ENCODE measurements around the gene LDHD. TPM values are rescaled to one million over a fixed set of nuclear protein-coding genes. Genes with fewer than 3 reads are reported as not detected.

Gene LDHD
- polyA plus RNA-seq, 1 donor (not counting 4 experiments of a cell fraction or from before 2014, with no cell fraction given) = 0.34 TPM

GRCh38 chr16:75114946-75115825, 1.4 kb downstream of the LDHD start:
- no peaks in the 10 kb centered on the region for H3K9me1 ChIP-seq (ENCODE audit: control insufficient read depth, extremely low read depth, insufficient read depth, low read length)
- no peak overlapping the region for H2AFZ ChIP-seq (ENCODE audit: control insufficient read depth, low read length)
- DNase-seq (ENCODE audit: low read depth, low spot score) (no peak), FAIRE-seq (no peak)
- H3K79me2 ChIP-seq (ENCODE audit: control insufficient read depth, insufficient read depth, low read length) = no peaks in the 10 kb centered on the region
- H3K4me1 ChIP-seq (ENCODE audit: control insufficient read depth, extremely low read depth, insufficient read depth, low read length) = peaks cover 11% of the 10 kb centered on the region
- dilution Hi-C loops (cut with MboI; ENCODE audit: extremely low pct_ligation_motif_present, low sequenced_read_pairs) = no loop called here
- no peak overlapping the region for H3K9ac ChIP-seq (ENCODE audit: control insufficient read depth, extremely low read depth, insufficient read depth, low read length)
- no peaks in the 10 kb centered on the region for H3K9me3 ChIP-seq (ENCODE audit: control insufficient read depth, low read depth, low read length)
- no peaks in the 10 kb centered on the region for H3K27me3 ChIP-seq (ENCODE audit: control insufficient read depth, extremely low read depth, insufficient read depth, low read length)
- H3K36me3 ChIP-seq (ENCODE audit: control insufficient read depth in 2 of 2, extremely low read depth in 1 of 2, insufficient read depth in 2 of 2, low read length in 2 of 2) = no peaks in the 10 kb centered on the region
- no peaks in the 10 kb centered on the region for H4K20me1 ChIP-seq (ENCODE audit: control insufficient read depth, extremely low read depth, insufficient read depth, low read length)
- no peak overlapping the region for H3K27ac ChIP-seq (ENCODE audit: control insufficient read depth, insufficient read depth, low read length)
- H3K4me3 ChIP-seq (ENCODE audit: control insufficient read depth in 2 of 3, extremely low read depth in 1 of 3, insufficient read depth in 2 of 3, low read depth in 1 of 3, low read length in 3 of 3) = no peak overlapping the region
- no peak overlapping the region for H3K4me2 ChIP-seq (ENCODE audit: control insufficient read depth, extremely low read depth, insufficient read depth, low read depth, low read length)
- TF ChIP-seq EZH2 (IDR thresholded peaks at IDR 0.05; ENCODE audit: low read length) = no peak
- no peak for TF ChIP-seq CTCF (optimal IDR thresholded peaks at IDR 0.05 in 1 of 3, IDR thresholded peaks at IDR 0.05 in 1 of 3, conservative IDR thresholded peaks at IDR 0.05 in 1 of 3; ENCODE audit: extremely low read depth in 1 of 3, insufficient read depth in 2 of 3, low read length in 3 of 3)

- Histone ChIP-seq H3K79me2 (ENCODE audit: control insufficient read depth, insufficient read depth, low read length) (no peaks in the 10 kb centered on the region), H3K9me3 (ENCODE audit: control insufficient read depth, low read depth, low read length) (no peaks in the 10 kb centered on the region), H3K36me3 (ENCODE audit: control insufficient read depth in 2 of 2, extremely low read depth in 1 of 2, insufficient read depth in 2 of 2, low read length in 2 of 2) (no peaks in the 10 kb centered on the region), H3K27ac (ENCODE audit: control insufficient read depth, insufficient read depth, low read length) (no peak overlapping the region), H3K4me1 (ENCODE audit: control insufficient read depth, extremely low read depth, insufficient read depth, low read length) (peaks cover 20% of the 10 kb centered on the region), H3K4me3 (ENCODE audit: control insufficient read depth in 2 of 3, extremely low read depth in 1 of 3, insufficient read depth in 2 of 3, low read depth in 1 of 3, low read length in 3 of 3) (no peak overlapping the region), H3K4me2 (ENCODE audit: control insufficient read depth, extremely low read depth, insufficient read depth, low read depth, low read length) (no peak overlapping the region), H3K9me1 (ENCODE audit: control insufficient read depth, extremely low read depth, insufficient read depth, low read length) (no peaks in the 10 kb centered on the region), H4K20me1 (ENCODE audit: control insufficient read depth, extremely low read depth, insufficient read depth, low read length) (no peaks in the 10 kb centered on the region), H3K9ac (ENCODE audit: control insufficient read depth, extremely low read depth, insufficient read depth, low read length) (no peak overlapping the region), H2AFZ (ENCODE audit: control insufficient read depth, low read length) (no peak overlapping the region), H3K27me3 (ENCODE audit: control insufficient read depth, extremely low read depth, insufficient read depth, low read length) (no peaks in the 10 kb centered on the region)
- FAIRE-seq (no peak), DNase-seq (ENCODE audit: low read depth, low spot score) (no peak)
- TF ChIP-seq CTCF (optimal IDR thresholded peaks at IDR 0.05 in 1 of 3, IDR thresholded peaks at IDR 0.05 in 1 of 3, conservative IDR thresholded peaks at IDR 0.05 in 1 of 3; ENCODE audit: extremely low read depth in 1 of 3, insufficient read depth in 2 of 3, low read length in 3 of 3) (no peak), EZH2 (IDR thresholded peaks at IDR 0.05; ENCODE audit: low read length) (no peak)
- dilution Hi-C loops (cut with MboI; ENCODE audit: extremely low pct_ligation_motif_present, low sequenced_read_pairs) = no loop called here
Measured at GRCh38 chr16:75114179-75114945, 2.2 kb downstream of the LDHD start.

All from keratinocyte (primary cell).